AG10803 (cell line): Measurements from ENCODE around the gene ZNF775.

Experiments used
- DNase-seq: peaks from one replicate; pipeline ENCODE4 v3.0.0; 2010; ENCODE audit warnings: low read depth
- H3K4me3 ChIP-seq: 2 replicates; pipeline ENCODE4 v1.5.1; 2011; ENCODE audit warnings: mild to moderate bottlenecking, low read length, control low read depth
- TF ChIP-seq, protein P1 (sequence below): conservative IDR thresholded peaks from 2 replicates; pipeline ENCODE4 v1.5.1; 2011; ENCODE audit warnings: mild to moderate bottlenecking, low read length, control low read depth, inconsistent platforms

Gene ZNF775

DNA sequence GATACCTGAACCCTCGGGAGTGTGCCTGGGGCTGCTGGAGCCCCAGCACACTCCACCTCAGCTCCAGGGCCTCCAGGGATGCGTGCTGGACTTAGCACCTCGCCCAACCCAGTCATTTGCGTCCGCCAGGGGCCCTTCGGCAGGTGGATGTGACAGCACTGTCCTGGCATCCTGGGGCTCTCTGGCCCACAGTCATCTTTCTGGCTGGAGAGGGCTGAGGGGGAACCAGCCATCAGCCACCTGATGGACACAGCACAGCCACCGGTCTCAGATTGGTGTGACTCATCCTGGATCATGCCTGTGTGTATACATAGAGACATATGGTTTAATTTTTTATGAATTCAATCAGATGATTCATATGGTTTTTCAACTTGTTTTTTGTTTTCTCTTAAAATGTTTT, 11.1 kb downstream of the ZNF775 start:
- DNase-seq, result no peak
- TF ChIP-seq, protein P1, sequence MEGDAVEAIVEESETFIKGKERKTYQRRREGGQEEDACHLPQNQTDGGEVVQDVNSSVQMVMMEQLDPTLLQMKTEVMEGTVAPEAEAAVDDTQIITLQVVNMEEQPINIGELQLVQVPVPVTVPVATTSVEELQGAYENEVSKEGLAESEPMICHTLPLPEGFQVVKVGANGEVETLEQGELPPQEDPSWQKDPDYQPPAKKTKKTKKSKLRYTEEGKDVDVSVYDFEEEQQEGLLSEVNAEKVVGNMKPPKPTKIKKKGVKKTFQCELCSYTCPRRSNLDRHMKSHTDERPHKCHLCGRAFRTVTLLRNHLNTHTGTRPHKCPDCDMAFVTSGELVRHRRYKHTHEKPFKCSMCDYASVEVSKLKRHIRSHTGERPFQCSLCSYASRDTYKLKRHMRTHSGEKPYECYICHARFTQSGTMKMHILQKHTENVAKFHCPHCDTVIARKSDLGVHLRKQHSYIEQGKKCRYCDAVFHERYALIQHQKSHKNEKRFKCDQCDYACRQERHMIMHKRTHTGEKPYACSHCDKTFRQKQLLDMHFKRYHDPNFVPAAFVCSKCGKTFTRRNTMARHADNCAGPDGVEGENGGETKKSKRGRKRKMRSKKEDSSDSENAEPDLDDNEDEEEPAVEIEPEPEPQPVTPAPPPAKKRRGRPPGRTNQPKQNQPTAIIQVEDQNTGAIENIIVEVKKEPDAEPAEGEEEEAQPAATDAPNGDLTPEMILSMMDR, result no peak

GRCh38 chr7:150393325-150393724, 14.2 kb downstream of the ZNF775 start:
- H3K4me3 ChIP-seq, result no peak overlapping the region
- TF ChIP-seq, protein P1, result no peak
- no peak for DNase-seq

More for the DNA sequence above, 11.1 kb downstream of the ZNF775 start:
- no peak overlapping the region for H3K4me3 ChIP-seq

DNA sequence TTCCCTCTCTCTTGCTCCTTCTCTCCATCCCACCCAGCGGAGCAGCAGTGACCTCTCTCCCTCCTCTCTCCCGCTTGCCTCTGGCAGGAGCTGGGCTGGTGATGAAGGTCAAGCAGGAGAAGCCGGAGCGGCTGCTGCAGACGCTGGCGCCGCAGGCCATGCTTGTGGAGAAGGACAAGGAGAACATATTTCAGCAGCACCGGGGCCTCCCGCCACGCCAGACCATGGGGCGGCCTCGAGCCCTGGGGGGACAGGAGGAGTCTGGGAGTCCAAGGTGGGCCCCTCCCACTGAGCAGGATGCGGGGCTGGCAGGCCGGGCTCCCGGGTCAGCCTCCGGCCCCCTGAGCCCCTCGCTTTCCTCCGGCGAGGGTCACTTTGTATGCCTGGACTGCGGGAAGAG, 17.3 kb downstream of the ZNF775 start:
- H3K4me3 ChIP-seq, result no peak overlapping the region
- no peak for DNase-seq
- TF ChIP-seq, protein P1, result no peak

- H3K4me3 ChIP-seq, result no peak overlapping the region
- DNase-seq, result no peak
- TF ChIP-seq, protein P1, result no peak
Measured at GRCh38 chr7:150396851-150397260, 17.7 kb downstream of the ZNF775 start.

GRCh38 chr7:150397346-150398107, 18.4 kb downstream of the ZNF775 start:
- no peak for DNase-seq
- no peak overlapping the region for H3K4me3 ChIP-seq
- TF ChIP-seq, protein P1, result no peak

- no peak for DNase-seq
- no peak overlapping the region for H3K4me3 ChIP-seq
- TF ChIP-seq, protein P1, result no peak
Measured at GRCh38 chr7:150398108-150398964, 19.2 kb downstream of the ZNF775 start.
